HT-29 (cell line): ENCODE measurements around the gene KRTAP5-3. TPM values are rescaled to one million over a fixed set of nuclear protein-coding genes. Genes with fewer than 3 reads are reported as not detected.
A peak's percentile ranks its signal among the peaks of the same experiment; 100 is the strongest.

Source experiments
- DNase-seq: peaks from one replicate; pipeline ENCODE4 v3.0.0-alpha.2; 2015; ENCODE audit warnings: low spot score
- total RNA-seq: library from RNA; depleted of rRNA; stranded (reverse); fragments of >200 nt; shearing (Covaris generic); gene quantifications from 2 replicates; pipeline ENCODE4 v1.2.3, GENCODE V29; 2014; rRNA removed

Gene KRTAP5-3
- total RNA-seq, 1 experiment from 2014 or later: not detected

- no peak for DNase-seq
Observed at GRCh38 chr11:1565173-1565903, 42.9 kb downstream of the KRTAP5-3 start.

- no peak for DNase-seq
Observed at GRCh38 chr11:1564535-1565172, 43.6 kb downstream of the KRTAP5-3 start.

DNA sequence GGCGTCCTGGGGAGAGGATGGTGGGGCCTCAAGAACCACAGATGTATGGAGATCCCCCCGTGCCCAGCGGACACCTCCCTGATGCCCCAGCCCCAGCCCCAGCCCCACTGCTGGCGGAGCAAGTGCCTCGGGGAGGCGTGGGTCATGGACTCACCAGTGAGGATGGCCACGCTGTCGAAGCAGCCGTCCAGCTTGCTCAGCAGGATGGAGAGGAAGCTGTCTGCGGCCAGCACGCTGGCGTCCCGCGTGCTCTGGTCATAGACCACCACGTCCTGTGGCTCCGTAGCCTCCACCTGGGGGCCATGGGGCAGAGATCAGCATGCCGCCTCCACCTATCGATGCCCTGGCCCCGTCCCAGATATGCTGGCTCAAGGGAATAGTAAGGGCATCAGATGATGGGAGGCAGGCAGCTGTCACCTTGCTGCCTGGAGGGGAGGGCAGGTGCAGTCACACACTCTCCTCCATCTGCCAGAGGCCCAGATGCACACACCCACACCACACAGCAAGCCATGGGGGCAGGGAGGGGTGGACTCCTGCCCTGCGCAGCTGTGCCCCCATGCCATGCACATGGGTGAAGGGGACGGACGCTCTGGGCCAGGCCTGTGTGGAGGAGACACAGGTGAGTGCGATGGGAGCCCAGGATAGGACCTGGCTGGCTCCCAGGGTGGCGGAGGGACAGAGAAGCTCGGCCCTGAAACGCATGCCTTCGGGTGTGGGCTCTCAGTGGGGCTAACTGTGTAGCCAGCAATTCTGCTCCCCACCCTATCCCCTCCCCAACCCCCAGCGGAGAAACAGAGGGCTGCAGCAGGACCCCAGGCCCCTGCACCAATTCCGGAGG, 44.3 kb downstream of the KRTAP5-3 start:
- no peak for DNase-seq

DNA sequence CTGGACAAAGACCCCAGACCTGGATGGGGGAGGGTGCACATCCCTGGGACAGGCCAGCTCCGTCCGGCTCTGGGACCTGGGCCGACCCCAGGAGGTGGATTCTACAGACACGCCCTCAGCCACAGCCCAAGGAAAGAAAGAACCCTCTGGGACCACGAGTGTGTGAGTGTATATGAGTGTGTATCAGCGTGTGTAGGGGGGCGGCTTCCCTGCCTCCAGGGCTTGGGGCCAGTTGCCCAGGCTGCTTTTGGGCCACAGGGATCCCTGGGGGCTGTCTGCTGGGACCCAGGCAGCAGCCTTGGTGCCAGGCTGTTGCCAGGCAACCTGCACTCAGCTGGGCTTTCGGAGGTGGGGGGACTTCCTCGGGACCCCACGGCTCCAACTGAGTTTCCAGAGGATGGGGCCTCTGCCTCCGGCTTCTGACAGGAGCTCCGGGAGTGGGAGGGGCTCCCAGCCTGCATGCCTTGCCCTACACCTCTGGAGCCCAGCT, 45.1 kb downstream of the KRTAP5-3 start:
- DNase-seq: no peak

DNA sequence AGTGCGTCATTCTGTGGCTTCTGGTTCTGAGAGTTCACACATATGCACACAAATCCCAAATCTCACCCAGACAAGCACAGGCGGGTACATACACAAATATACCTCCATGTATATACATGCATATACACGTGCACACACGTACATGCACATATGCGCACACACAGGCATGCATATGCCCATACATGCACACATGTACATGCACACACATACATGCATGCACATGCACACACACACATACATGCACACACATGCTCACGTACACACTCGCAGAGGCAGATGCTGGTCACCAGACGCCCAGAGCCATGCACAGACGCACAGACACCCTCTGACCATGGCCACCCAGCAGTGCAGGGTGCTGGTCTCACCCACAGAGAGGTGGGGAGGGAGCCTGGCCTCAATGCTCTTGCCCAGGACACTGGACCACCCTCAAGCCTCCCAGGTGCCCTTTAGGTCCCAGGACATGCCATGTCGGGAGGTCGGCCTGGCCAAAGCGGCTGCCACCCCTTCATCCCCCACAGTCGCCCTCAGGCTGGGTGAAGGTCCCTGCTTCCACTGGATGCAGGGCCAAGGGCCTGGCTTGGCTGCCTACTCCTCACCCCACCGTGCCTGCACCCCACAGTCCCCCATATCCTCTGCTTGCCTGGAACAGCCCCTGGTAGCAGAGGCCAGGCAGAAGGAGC, 45.7 kb downstream of the KRTAP5-3 start:
- no peak for DNase-seq

GRCh38 chr11:1561955-1562354, 46.3 kb downstream of the KRTAP5-3 start:
- DNase-seq: no peak

- no peak for DNase-seq
Observed at GRCh38 chr11:1561266-1561665, 47.0 kb downstream of the KRTAP5-3 start.

DNA sequence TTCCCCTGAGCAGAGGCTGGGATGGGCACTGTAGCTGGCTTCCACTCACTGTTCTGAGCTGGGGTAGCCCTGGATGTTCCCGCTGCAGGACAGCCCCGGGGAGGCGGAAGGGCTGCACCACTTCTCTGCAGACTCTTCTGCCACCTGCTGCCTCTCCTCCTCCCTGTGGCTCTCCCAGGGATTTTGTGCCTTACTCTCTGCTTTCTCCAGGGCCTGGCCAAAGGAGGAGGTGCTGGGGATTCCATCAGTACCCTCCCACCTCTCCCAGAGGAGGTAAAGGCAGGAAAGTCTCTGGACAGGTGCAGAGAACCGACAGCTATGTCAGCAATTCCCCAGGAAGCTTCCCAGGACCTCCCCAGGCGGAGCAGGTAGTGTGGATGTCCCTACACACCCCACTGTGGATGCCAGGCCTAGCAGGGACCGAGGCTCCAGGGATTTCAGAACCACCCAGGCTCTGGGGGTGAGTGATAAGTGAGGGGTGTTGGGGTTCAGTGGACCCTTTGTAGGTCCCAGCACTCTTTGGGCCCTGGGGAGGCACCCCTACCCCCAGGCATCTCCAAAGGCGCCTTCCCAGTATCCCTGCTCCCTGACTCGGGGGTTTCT, 47.5 kb downstream of the KRTAP5-3 start:
- DNase-seq: no peak

- DNase-seq: no peak
Observed at GRCh38 chr11:1560002-1560648, 48.1 kb downstream of the KRTAP5-3 start.

DNA sequence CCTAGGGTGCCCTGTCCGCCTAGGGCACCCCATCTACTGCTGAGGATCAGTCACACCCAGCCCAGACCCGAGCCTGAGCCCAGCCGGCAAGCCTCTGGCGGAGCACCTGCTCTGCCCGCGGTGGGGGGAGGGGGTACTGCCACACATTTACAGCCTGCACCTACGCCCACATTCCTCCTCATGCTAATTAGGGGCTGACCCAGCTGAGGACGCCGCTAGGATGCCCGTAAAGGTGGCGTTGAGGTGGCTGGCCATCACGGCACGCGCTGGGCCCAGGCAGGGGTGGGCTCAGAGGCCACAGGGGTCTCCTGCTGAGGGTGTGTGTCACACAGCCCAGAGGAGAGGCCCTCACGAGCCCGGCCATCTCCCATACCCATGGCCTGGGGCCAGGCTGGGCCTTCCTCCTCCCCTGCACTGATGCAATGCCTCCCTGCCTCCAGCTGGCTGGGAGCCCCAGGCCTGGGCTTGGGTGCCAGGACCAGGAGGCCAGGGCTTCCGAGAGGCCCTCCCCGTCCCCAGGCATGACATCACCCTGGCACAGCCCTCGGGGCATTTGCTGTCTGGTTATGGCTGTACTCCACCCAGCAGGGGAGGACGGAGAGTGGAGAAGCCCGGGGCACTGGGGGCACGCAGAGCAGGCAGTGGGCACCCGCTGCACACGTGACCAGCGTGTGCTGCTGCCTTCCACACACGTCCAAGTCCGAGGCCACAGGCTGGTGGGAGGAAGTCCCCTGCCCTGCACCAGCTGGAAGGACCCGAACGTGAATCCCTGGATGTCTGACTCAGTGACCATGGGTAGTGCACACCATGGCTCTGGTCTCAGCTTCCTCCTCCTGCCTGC, 48.9 kb downstream of the KRTAP5-3 start:
- peak; percentile 97 for DNase-seq

DNA sequence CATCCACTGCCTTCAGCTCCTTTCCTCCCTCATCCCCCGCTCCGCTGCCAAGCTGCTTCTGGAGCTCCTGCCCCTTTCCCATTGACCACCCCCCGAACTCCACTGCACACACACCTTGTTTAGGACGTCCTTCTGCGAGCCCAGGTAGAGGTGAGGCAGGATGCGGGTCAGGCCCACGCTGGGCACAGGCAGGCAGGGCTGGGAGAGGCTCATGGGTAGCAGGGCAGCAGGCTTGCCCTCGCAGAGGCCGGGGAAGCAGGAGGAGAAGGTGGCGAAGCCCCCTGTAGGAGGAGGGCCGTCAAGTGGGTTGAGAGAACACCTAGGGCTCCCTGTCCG, 49.5 kb downstream of the KRTAP5-3 start:
- DNase-seq: no peak

- DNase-seq: peak; percentile 83
Observed at GRCh38 chr11:1557904-1558774, 50.1 kb downstream of the KRTAP5-3 start.

Other genes with a start within 250 kb of the KRTAP5-3 start
- gene BRSK2, start 218.5 kb downstream of the KRTAP5-3 start, total RNA-seq: 0.52 and 0.76 TPM in 2 replicates
- 56.6 and 67.2 TPM in 2 replicates for gene MOB2, start 121.7 kb downstream of the KRTAP5-3 start, total RNA-seq
- 21.4 and 23.2 TPM in 2 replicates for gene DUSP8, start 36.2 kb downstream of the KRTAP5-3 start, total RNA-seq
- gene KRTAP5-1, start 23.2 kb downstream of the KRTAP5-3 start, total RNA-seq: not detected in 2 replicates
- gene KRTAP5-2, start 10.2 kb downstream of the KRTAP5-3 start, total RNA-seq: not detected in 2 replicates
- not detected in 2 replicates for gene KRTAP5-4, start 13.7 kb upstream of the KRTAP5-3 start, total RNA-seq
- gene KRTAP5-5, start 21.3 kb upstream of the KRTAP5-3 start, total RNA-seq: not detected in 2 replicates
- not detected in 2 replicates for gene KRTAP5-6, start 88.7 kb upstream of the KRTAP5-3 start, total RNA-seq
- gene IFITM10, start 142.1 kb upstream of the KRTAP5-3 start, total RNA-seq: 2.8 and 4.1 TPM in 2 replicates
- 1,063 and 1,119 TPM in 2 replicates for gene CTSD, start 155.5 kb upstream of the KRTAP5-3 start, total RNA-seq
- gene SYT8, start 226.5 kb upstream of the KRTAP5-3 start, total RNA-seq: 59.9 and 63.4 TPM in 2 replicates
- 4.6 and 17.2 TPM in 2 replicates for gene TNNI2, start 230.5 kb upstream of the KRTAP5-3 start, total RNA-seq
- 0.05 and 0.60 TPM in 2 replicates for gene LSP1, start 244.6 kb upstream of the KRTAP5-3 start, total RNA-seq